Measurements from ENCODE around the gene DSC1. TPM values are rescaled to one million over a fixed set of nuclear protein-coding genes. Genes with fewer than 3 reads are reported as not detected.

The DSC1 gene
- total RNA-seq, 6 experiments from 2014 or later: not detected

DNA sequence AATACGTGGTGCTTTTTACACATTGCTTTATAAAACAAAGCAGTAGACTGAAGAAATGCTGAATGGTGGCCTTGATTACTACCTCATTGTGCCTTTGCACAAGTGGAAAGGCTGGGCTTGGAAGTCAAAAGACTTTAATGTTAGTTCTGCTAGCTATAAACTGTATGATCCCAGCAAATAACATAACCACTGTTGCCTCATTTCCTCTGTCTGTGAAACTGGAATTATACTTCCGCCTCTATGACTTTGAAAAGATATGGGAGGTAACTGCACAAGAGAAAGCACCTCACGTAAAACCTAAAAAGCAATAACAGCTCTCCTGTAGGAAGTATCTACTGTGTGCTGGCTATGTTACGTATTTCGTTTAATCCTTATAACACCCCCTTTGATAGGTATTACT lies 43.4 kb upstream of the DSC1 start:
- no peaks in the 10 kb centered on the region for H3K27me3 Mint-ChIP-seq (ENCODE audit: insufficient read depth)
- peaks cover 30% of the 10 kb centered on the region for H3K9me3 Mint-ChIP-seq
- H3K27ac Mint-ChIP-seq: no peak overlapping the region
- DNase-seq: no peak
- TF ChIP-seq, protein P1, sequence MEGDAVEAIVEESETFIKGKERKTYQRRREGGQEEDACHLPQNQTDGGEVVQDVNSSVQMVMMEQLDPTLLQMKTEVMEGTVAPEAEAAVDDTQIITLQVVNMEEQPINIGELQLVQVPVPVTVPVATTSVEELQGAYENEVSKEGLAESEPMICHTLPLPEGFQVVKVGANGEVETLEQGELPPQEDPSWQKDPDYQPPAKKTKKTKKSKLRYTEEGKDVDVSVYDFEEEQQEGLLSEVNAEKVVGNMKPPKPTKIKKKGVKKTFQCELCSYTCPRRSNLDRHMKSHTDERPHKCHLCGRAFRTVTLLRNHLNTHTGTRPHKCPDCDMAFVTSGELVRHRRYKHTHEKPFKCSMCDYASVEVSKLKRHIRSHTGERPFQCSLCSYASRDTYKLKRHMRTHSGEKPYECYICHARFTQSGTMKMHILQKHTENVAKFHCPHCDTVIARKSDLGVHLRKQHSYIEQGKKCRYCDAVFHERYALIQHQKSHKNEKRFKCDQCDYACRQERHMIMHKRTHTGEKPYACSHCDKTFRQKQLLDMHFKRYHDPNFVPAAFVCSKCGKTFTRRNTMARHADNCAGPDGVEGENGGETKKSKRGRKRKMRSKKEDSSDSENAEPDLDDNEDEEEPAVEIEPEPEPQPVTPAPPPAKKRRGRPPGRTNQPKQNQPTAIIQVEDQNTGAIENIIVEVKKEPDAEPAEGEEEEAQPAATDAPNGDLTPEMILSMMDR (IDR thresholded peaks at IDR 0.05): no peak
- H3K4me3 Mint-ChIP-seq: no peak overlapping the region
- H3K4me1 Mint-ChIP-seq (ENCODE audit: low read depth): no peaks in the 10 kb centered on the region
- no peaks in the 10 kb centered on the region; the same call in 1 of the 2 replicates for H3K36me3 Mint-ChIP-seq (ENCODE audit: low read depth)

DNA sequence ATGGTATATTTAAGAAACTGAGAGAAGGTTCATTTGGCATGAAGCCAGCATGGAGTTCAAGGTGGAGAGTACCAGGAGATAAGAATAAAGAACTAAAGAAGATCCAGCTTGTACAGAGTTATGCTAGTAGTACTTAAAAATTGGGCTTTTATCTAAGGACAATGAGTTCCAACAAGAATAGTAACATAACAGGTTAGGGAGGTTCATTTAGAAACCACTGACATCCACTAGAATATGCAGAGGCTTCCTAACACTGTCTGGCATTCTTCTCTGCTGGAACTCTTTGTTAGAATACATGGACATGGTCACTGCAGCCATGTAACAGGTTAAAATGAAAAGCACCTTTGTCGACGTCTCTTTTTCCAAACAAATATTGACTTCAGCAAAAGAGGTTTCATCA lies 42.6 kb upstream of the DSC1 start:
- no peak for DNase-seq
- Mint-ChIP-seq H3K27ac (no peak overlapping the region), H3K36me3 (ENCODE audit: low read depth) (no peaks in the 10 kb centered on the region; the same call in 1 of the 2 replicates), H3K27me3 (ENCODE audit: insufficient read depth) (no peaks in the 10 kb centered on the region), H3K9me3 (peaks cover 29% of the 10 kb centered on the region), H3K4me3 (no peak overlapping the region), H3K4me1 (ENCODE audit: low read depth) (no peaks in the 10 kb centered on the region)
- TF ChIP-seq, protein P1 (IDR thresholded peaks at IDR 0.05): no peak

DNA sequence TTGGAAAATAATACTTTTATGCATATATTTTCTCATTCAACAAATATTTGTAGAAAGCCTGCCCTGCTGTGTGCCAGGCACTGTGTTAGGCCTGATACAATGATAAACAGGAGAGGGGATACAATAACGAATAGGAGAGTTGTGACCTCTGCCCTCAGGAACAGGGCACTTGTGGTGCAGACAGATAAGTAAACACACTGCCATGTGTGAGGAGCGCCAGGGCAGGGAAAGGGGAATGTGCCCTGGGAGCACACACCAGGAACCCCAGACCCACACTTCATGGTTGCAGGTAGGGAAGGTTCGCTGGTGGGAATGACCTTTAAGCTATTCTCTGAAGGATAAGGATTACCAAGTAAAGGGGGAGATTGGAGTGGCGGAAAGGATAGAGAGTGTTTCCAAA lies 42.2 kb upstream of the DSC1 start:
- no peaks in the 10 kb centered on the region; the same call in 1 of the 2 replicates for H3K36me3 Mint-ChIP-seq (ENCODE audit: low read depth)
- H3K9me3 Mint-ChIP-seq: peaks cover 27% of the 10 kb centered on the region
- TF ChIP-seq, protein P1 (IDR thresholded peaks at IDR 0.05): no peak
- H3K4me1 Mint-ChIP-seq (ENCODE audit: low read depth): no peaks in the 10 kb centered on the region
- H3K4me3 Mint-ChIP-seq: no peak overlapping the region
- H3K27ac Mint-ChIP-seq: no peak overlapping the region
- H3K27me3 Mint-ChIP-seq (ENCODE audit: insufficient read depth): no peaks in the 10 kb centered on the region
- DNase-seq: no peak

DNA sequence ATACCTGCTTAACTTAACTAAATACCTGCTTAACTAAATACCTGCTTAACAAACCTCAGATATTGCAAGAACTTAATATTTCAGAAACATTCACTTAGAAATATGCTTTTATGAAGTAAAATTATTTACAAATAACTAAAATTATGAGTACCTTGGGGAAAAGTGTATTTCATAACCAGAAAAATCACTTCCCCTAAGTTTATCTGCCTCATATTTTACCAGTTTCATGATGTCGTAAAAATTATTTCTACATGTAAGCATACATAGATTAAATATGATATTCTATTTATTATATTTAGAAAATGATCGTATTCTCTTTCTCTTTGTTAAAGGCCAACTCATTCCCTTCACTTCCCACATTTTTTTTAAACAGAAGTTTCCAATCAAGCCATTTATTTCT lies 41.5 kb upstream of the DSC1 start:
- no peak overlapping the region for H3K4me3 Mint-ChIP-seq
- TF ChIP-seq, protein P1 (IDR thresholded peaks at IDR 0.05): no peak
- no peaks in the 10 kb centered on the region for H3K4me1 Mint-ChIP-seq (ENCODE audit: low read depth)
- peaks cover 29% of the 10 kb centered on the region for H3K9me3 Mint-ChIP-seq
- no peaks in the 10 kb centered on the region; the same call in 1 of the 2 replicates for H3K36me3 Mint-ChIP-seq (ENCODE audit: low read depth)
- no peak for DNase-seq
- H3K27me3 Mint-ChIP-seq (ENCODE audit: insufficient read depth): no peaks in the 10 kb centered on the region
- no peak overlapping the region for H3K27ac Mint-ChIP-seq

DNA sequence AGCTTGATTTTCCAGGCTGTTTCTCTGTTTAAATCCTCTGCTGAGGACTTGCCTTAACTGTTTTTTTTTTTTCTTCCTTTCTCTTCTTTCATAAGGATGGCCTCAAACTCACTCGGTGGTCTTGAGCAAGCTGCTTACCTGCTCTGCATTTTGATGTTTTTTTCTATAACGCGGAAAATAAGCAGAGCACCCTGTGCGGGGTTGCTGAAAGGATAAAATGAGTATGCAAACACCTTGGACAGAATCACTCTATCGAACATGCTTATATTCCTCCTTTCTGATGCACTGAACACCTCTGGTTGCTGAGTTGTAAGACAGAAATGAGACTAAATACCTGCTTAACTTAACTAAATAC lies 41.1 kb upstream of the DSC1 start:
- Mint-ChIP-seq H3K9me3 (peaks cover 31% of the 10 kb centered on the region), H3K36me3 (ENCODE audit: low read depth) (no peaks in the 10 kb centered on the region; the same call in 1 of the 2 replicates), H3K4me1 (ENCODE audit: low read depth) (no peaks in the 10 kb centered on the region), H3K4me3 (no peak overlapping the region), H3K27me3 (ENCODE audit: insufficient read depth) (no peaks in the 10 kb centered on the region), H3K27ac (no peak overlapping the region)
- no peak for DNase-seq
- TF ChIP-seq, protein P1 (IDR thresholded peaks at IDR 0.05): no peak

Measured in HFFc6 (cell line).